Naive thymus-derived CD4-positive, alpha-beta T cell (primary cell): Measurements from ENCODE around the gene CENPM. TPM values are rescaled to one million over a fixed set of nuclear protein-coding genes. Genes with fewer than 3 reads are reported as not detected.

Experiments
- ATAC-seq: fragments of 150-1000 bp; cut with Tn5 transposase; 2 replicates; pipeline ENCODE4 v1.10.0; 2021; ENCODE audit warnings: mild to moderate bottlenecking, moderate library complexity
- CTCF ChIA-PET: fragments of 350-600 bp; sonication (Branson Sonifier 250); formaldehyde crosslinking; loops from one replicate; lab custom pipeline; 2021; ENCODE audit warnings: antibody characterized with exemption; lab: Charles Lee
- POLR2A ChIA-PET: fragments of 350-600 bp; sonication (Branson Sonifier 250); formaldehyde crosslinking; loops from one replicate; lab custom pipeline; 2021; ENCODE audit warnings: antibody characterized with exemption, inconsistent platforms; lab: Charles Lee
- DNase-seq, 9 donors: peaks; one replicate each; pipeline versions ENCODE4 v3.0.0 to v3.0.0-alpha.2; 2020 to 2022; ENCODE audit warnings: mixed read lengths in 1 of 9
- H3K27ac ChIP-seq: one replicate; pipeline ENCODE4 v1.7.0; 2013; ENCODE audit warnings: mild to moderate bottlenecking, low read depth, low read length, moderate library complexity
- H3K27me3 ChIP-seq, 2 donors: one replicate each; pipeline ENCODE4 v1.7.0; 2013; ENCODE audit warnings: low read length in 2 of 2, mild to moderate bottlenecking in 2 of 2, moderate library complexity in 2 of 2; ENCODE audit not compliant: control insufficient read depth in 2 of 2, insufficient read depth in 2 of 2
- H3K36me3 ChIP-seq, 3 experiments: 1 replicate in 2 of 3; 2 replicates in 1 of 3; pipeline ENCODE4 v1.7.0; 2013; ENCODE audit warnings: low read length in 3 of 3, mild to moderate bottlenecking in 3 of 3, moderate library complexity in 1 of 3; ENCODE audit not compliant: insufficient read depth in 3 of 3, control insufficient read depth in 2 of 3
- H3K4me1 ChIP-seq, 2 donors: one replicate each; pipeline ENCODE4 v1.7.0; 2013; ENCODE audit warnings: low read length in 2 of 2, mild to moderate bottlenecking in 2 of 2, moderate library complexity in 1 of 2; ENCODE audit not compliant: control insufficient read depth in 2 of 2, insufficient read depth in 2 of 2
- H3K4me3 ChIP-seq: 2 replicates; pipeline ENCODE4 v1.7.0; 2013; ENCODE audit warnings: mild to moderate bottlenecking, low read length
- H3K9me3 ChIP-seq, 3 experiments: 1 replicate in 2 of 3; 2 replicates in 1 of 3; pipeline ENCODE4 v1.7.0; 2013; ENCODE audit warnings: low read length in 3 of 3; ENCODE audit not compliant: control insufficient read depth in 2 of 3
- H3K27ac Mint-ChIP-seq, 9 donors: one replicate each; pipeline ENCODE4 v1.8.0; 2020 to 2022; ENCODE audit warnings: mixed read lengths in 9 of 9, mild to moderate bottlenecking in 8 of 9, moderate library complexity in 5 of 9, inconsistent platforms in 2 of 9
- H3K27me3 Mint-ChIP-seq, 5 donors: one replicate each; pipeline ENCODE4 v1.8.0; 2021 to 2022; ENCODE audit warnings: mixed read lengths in 5 of 5, mild to moderate bottlenecking in 1 of 5
- H3K36me3 Mint-ChIP-seq, 5 donors: one replicate each; pipeline ENCODE4 v1.8.0; 2020 to 2022; ENCODE audit warnings: mixed read lengths in 5 of 5, mild to moderate bottlenecking in 3 of 5, inconsistent platforms in 1 of 5
- H3K4me1 Mint-ChIP-seq, 7 donors: one replicate each; pipeline ENCODE4 v1.8.0; 2020 to 2022; ENCODE audit warnings: mixed read lengths in 7 of 7, mild to moderate bottlenecking in 3 of 7, inconsistent platforms in 1 of 7
- H3K4me3 Mint-ChIP-seq, 10 donors: one replicate each; pipeline ENCODE4 v1.8.0; 2020 to 2022; ENCODE audit warnings: mild to moderate bottlenecking in 10 of 10, mixed read lengths in 10 of 10, moderate library complexity in 6 of 10, inconsistent platforms in 2 of 10
- H3K9me3 Mint-ChIP-seq, 11 donors: one replicate each; pipeline ENCODE4 v1.8.0; 2020 to 2022; ENCODE audit warnings: mixed read lengths in 11 of 11, mild to moderate bottlenecking in 4 of 11, inconsistent platforms in 1 of 11, moderate library complexity in 1 of 11
- intact Hi-C, 2 donors: fragments of 100-400 bp; cut with micrococcal nuclease; formaldehyde crosslinking; loops; one replicate each; pipeline ENCODE4 v1.15.1; 2023
- polyA plus RNA-seq, 2 donors: library from polyadenylated mRNA; unstranded; fragments of 300-500 nt; fragmentation: Illumina TruSeq; gene quantifications; one replicate each; pipeline ENCODE4 v1.2.3, GENCODE V29; 2021
- total RNA-seq, 6 experiments: library from RNA in 5 of 6; stranded (reverse) in 5 of 6; gene quantifications; 1 replicate in 5 of 6; 2 replicates in 1 of 6; pipeline ENCODE4 v1.2.3 and lab custom pipeline; 2021 to 2026

The CENPM gene
- total and polyA plus RNA-seq, 7 experiments from 2014 or later = 2.3 to 51.1 (median 8.1) TPM

DNA sequence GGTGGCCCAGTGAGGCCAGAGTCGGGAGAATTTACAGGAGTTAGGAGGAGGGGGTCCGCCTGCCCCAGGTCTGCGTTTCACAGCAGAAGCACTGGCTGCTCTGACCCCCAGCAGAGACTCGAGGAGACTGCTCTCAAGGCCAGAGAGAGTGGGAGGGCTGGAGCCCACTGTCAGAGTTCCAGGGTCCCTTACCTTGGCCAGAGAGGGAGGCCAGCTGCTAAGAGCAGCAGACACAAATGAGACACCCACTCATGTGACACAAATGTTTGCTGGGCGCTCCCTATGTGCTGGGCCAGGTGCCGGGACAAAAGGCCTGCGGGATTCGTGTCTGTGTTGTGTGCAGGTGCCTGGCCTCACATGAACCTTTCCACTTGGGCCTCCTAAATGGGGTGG, 17.5 kb downstream of the CENPM start:
- Histone ChIP-seq H3K4me3 (no peak overlapping the region), H3K4me1 (no peaks in the 10 kb centered on the region), H3K9me3 (no peaks in the 10 kb centered on the region), H3K36me3 (no peaks in the 10 kb centered on the region), H3K27me3 (no peaks in the 10 kb centered on the region), H3K27ac (no peak overlapping the region)
- no peak overlapping the region for H3K4me3 Mint-ChIP-seq
- H3K36me3 Mint-ChIP-seq = peaks cover 0 to 3% (median 0%) of the 10 kb centered on the region in 5 donors
- H3K27me3 Mint-ChIP-seq = peaks cover 0 to 26% (median 5%) of the 10 kb centered on the region in 5 donors
- intact Hi-C loops = no loop called here
- H3K4me1 Mint-ChIP-seq = peaks cover 4 to 20% (median 12%) of the 10 kb centered on the region in 7 donors
- H3K9me3 Mint-ChIP-seq = peaks cover 0 to 2% (median 0%) of the 10 kb centered on the region in 11 donors
- ATAC-seq (no peak), DNase-seq (no peak)
- H3K27ac Mint-ChIP-seq = peak overlapping the region in 1 of 9 donors; percentile 66
- CTCF ChIA-PET = no interaction called here
- POLR2A ChIA-PET = interaction anchor here (0.9 to 4.3 kb wide), 2 partner anchors 8 to 10 kb away, joined by 3 to 58 read pairs; no protein-coding TSS in a partner anchor

GRCh38 chr22:41928593-41929417, 18.1 kb downstream of the CENPM start:
- H3K27me3 ChIP-seq = no peaks in the 10 kb centered on the region
- ATAC-seq (no peak), DNase-seq (no peak)
- peaks cover 0 to 2% (median 0%) of the 10 kb centered on the region in 11 donors for H3K9me3 Mint-ChIP-seq
- no peak overlapping the region for H3K27ac ChIP-seq
- H3K27me3 Mint-ChIP-seq = peaks cover 0 to 26% (median 5%) of the 10 kb centered on the region in 5 donors
- H3K4me1 ChIP-seq = no peaks in the 10 kb centered on the region
- no peak overlapping the region for H3K4me3 ChIP-seq
- CTCF ChIA-PET = interaction anchor here (0.6 to 0.9 kb wide), 2 partner anchors 13 to 128 kb away, joined by 3 to 4 read pairs; no protein-coding TSS in a partner anchor
- peak overlapping the region in 2 of 9 donors; percentile 51 to 66 for H3K27ac Mint-ChIP-seq
- H3K36me3 ChIP-seq = no peaks in the 10 kb centered on the region
- peaks cover 4 to 20% (median 12%) of the 10 kb centered on the region in 7 donors for H3K4me1 Mint-ChIP-seq
- intact Hi-C loops = no loop called here
- peaks cover 0 to 3% (median 0%) of the 10 kb centered on the region in 5 donors for H3K36me3 Mint-ChIP-seq
- POLR2A ChIA-PET = interaction anchor here (0.9 to 4.3 kb wide), 4 partner anchors 9 to 230 kb away, joined by 3 to 58 read pairs (median 3); partner anchors contain the start of gene MEI1
- no peaks in the 10 kb centered on the region for H3K9me3 ChIP-seq
- H3K4me3 Mint-ChIP-seq = peak overlapping the region in 2 of 10 donors; percentile 34 to 81

DNA sequence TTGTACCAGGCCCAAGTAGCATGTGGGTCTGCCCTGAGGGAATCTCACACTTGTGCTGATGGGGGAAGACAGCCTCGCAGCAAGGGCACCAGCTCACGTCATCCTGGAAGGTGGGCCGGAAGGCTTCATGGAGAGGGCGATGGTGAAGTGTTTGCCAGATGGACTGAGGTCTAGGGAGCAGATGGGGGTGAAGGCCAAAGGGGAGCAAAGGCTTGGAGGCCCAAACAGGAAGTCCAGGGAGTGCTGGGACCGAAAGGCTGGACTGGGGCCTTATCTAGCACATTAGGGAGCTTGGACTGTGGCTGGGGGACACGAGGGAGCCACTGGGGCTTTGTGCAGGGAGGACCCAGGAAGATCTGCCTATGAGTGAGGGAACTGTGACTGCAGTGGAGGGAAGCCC, 19.1 kb downstream of the CENPM start:
- POLR2A ChIA-PET = interaction anchor here (0.9 to 4.3 kb wide), 3 partner anchors 9 to 229 kb away, joined by 3 to 58 read pairs (median 3); partner anchors contain the start of gene MEI1
- peak overlapping the region in 9 of 10 donors; percentile 6 to 81 (median 44) for H3K4me3 Mint-ChIP-seq
- H3K36me3 ChIP-seq = no peaks in the 10 kb centered on the region

GRCh38 chr22:41925783-41926460, 21.0 kb downstream of the CENPM start:
- Mint-ChIP-seq H3K4me3 (peak overlapping the region; percentile 67 to 86 (median 77)), H3K9me3 (peaks cover 0 to 2% (median 0%) of the 10 kb centered on the region in 11 donors), H3K4me1 (peaks cover 4 to 18% (median 12%) of the 10 kb centered on the region in 7 donors), H3K36me3 (peaks cover 0 to 2% (median 0%) of the 10 kb centered on the region in 5 donors), H3K27ac (peak overlapping the region in 7 of 9 donors; percentile 32 to 71 (median 62)), H3K27me3 (peaks cover 0 to 26% (median 5%) of the 10 kb centered on the region in 5 donors)
- DNase-seq = peak; percentile 52 to 88 (median 69)
- ChIA-PET CTCF (interaction anchor here (0.6 to 2.7 kb wide), 9 partner anchors 11 to 228 kb away, joined by 3 to 20 read pairs (median 4); no protein-coding TSS in a partner anchor), POLR2A (interaction anchor here (0.5 to 4.3 kb wide), 13 partner anchors 10 to 754 kb away, joined by 3 to 58 read pairs (median 4); partner anchors contain the start of genes CCDC134, CENPM and SHISA8)
- Histone ChIP-seq H3K4me3 (peak overlapping the region; percentile 46), H3K27ac (peak overlapping the region; percentile 8), H3K27me3 (no peaks in the 10 kb centered on the region), H3K9me3 (no peaks in the 10 kb centered on the region), H3K4me1 (no peaks in the 10 kb centered on the region), H3K36me3 (no peaks in the 10 kb centered on the region)
- peak; percentile 89 for ATAC-seq
- intact Hi-C loops = loop anchor here (1.0 to 2.0 kb wide), 4 partner anchors 11 to 15 kb away; partner anchors contain the start of gene SHISA8 (in 1 of the 2)

More for the DNA sequence above, 19.1 kb downstream of the CENPM start:
- H3K27ac Mint-ChIP-seq = peak overlapping the region in 4 of 9 donors; percentile 43 to 91 (median 73)
- CTCF ChIA-PET = no interaction called here
- ATAC-seq = no peak
- H3K4me1 ChIP-seq = no peaks in the 10 kb centered on the region
- DNase-seq = no peak
- H3K9me3 Mint-ChIP-seq = peaks cover 0 to 2% (median 0%) of the 10 kb centered on the region in 11 donors
- H3K4me3 ChIP-seq = no peak overlapping the region
- peaks cover 4 to 20% (median 12%) of the 10 kb centered on the region in 7 donors for H3K4me1 Mint-ChIP-seq
- intact Hi-C loops = loop anchor here in 1 of 2 donors (2.0 kb wide), 1 partner anchor 13 kb away; no protein-coding TSS in a partner anchor
- H3K9me3 ChIP-seq = no peaks in the 10 kb centered on the region
- no peak overlapping the region for H3K27ac ChIP-seq
- no peaks in the 10 kb centered on the region for H3K27me3 ChIP-seq
- peaks cover 0 to 3% (median 0%) of the 10 kb centered on the region in 5 donors for H3K36me3 Mint-ChIP-seq
- H3K27me3 Mint-ChIP-seq = peaks cover 0 to 26% (median 5%) of the 10 kb centered on the region in 5 donors

DNA sequence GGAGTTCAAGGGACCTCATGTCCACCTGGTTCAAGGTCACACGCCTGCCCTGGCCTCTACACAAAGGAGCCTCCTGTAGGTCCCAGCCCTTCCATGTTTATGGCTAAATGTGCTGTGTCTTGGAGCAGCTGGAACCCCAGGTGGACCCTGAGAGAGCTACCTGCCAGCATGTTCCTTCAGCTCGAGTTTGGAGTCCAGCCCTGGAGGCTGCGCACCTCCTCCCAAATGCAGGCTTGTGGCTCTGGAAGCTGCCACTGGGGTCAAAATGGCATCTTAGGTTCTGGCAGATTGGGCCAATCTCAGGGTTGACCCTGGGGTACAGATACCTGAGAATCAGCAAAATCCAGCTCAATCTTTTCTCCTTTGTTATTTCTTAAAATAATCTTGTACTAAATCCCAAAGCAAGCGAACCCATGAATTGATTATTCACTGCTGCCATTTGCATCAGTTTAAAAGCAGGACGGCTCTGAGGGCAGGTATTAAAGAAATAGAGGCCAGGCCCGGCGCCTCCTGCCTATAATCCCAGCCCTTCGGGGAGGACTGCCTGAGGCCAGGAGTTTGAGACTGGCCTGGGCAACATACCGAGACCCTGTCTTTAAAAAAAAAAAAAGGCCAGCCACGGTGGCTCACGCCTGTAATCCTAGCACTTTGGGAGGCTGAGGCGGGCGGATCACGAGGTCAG, 23.2 kb downstream of the CENPM start:
- peaks cover 0 to 2% (median 0%) of the 10 kb centered on the region in 5 donors for H3K36me3 Mint-ChIP-seq
- H3K36me3 ChIP-seq = no peaks in the 10 kb centered on the region
- DNase-seq = no peak
- H3K27ac Mint-ChIP-seq = peak overlapping the region in 1 of 9 donors; percentile 37
- H3K9me3 Mint-ChIP-seq = peaks cover 0 to 2% (median 0%) of the 10 kb centered on the region in 11 donors
- H3K9me3 ChIP-seq = no peaks in the 10 kb centered on the region
- H3K27me3 Mint-ChIP-seq = peaks cover 0 to 26% (median 5%) of the 10 kb centered on the region in 5 donors
- no peak for ATAC-seq
- H3K4me3 Mint-ChIP-seq = no peak overlapping the region
- no peaks in the 10 kb centered on the region for H3K27me3 ChIP-seq
- ChIA-PET POLR2A (interaction anchor here (0.9 to 1.2 kb wide), 2 partner anchors 17 to 92 kb away, joined by 3 read pairs; no protein-coding TSS in a partner anchor), CTCF (interaction anchor here (0.6 to 0.7 kb wide), 3 partner anchors 52 to 1998 kb away, joined by 3 to 5 read pairs (median 3); no protein-coding TSS in a partner anchor)
- H3K4me3 ChIP-seq = no peak overlapping the region
- peaks cover 6% of the 10 kb centered on the region in 2 donors for H3K4me1 ChIP-seq
- peaks cover 8 to 22% (median 17%) of the 10 kb centered on the region in 7 donors for H3K4me1 Mint-ChIP-seq
- intact Hi-C loops = loop anchor here in 1 of 2 donors (2.0 kb wide), 1 partner anchor 13 kb away; no protein-coding TSS in a partner anchor
- no peak overlapping the region for H3K27ac ChIP-seq
